K562 (cell line): ENCODE data around the gene CLEC10A. TPM values are rescaled to one million over a fixed set of nuclear protein-coding genes. Genes with fewer than 3 reads are reported as not detected.
"Not testable (repeated sequence)": the region's sequence is repeated elsewhere in the genome, so short reads cannot be mapped to it uniquely, and the experiment has no call there.

Experiments used
- ATAC-seq: fragments of 200-7000 bp; cut with Tn5 transposase; 3 replicates; pipeline ENCODE4 v1.9.1; 2020; ENCODE audit warnings: moderate library complexity
- BruUV-seq: library from RNA; stranded (reverse); fragments of 400-500 nt; replicated peaks from 2 replicates; lab custom pipeline; 2021; lab: Mats Ljungman, UMichigan
- CTCF ChIA-PET: fragments of 300-600 bp; formaldehyde crosslinking; extraction: SDS; loops from one replicate; lab custom pipeline; 2021; ENCODE audit warnings: low intra/inter-chr PET ratio; lab: Yijun Ruan, JAX
- POLR2A ChIA-PET: fragments of 300-600, 350-650 bp; sonication (Branson Sonifier 250); formaldehyde crosslinking; extraction: SDS; loops from one replicate; lab custom pipeline; 2021; ENCODE audit warnings: antibody characterized with exemption, inconsistent platforms; lab: Yijun Ruan, JAX
- DNase-seq, 4 experiments: peaks; one replicate each; pipeline versions ENCODE4 v3.0.0 to v3.0.0-alpha.2; 2011 to 2018; ENCODE audit warnings: low spot score in 3 of 4, mixed read lengths in 3 of 4; ENCODE audit errors: extremely low read depth in 1 of 4
- FAIRE-seq: peaks from 2 replicates; lab custom pipeline; 2011; peaks lifted over from hg19 to GRCh38; lab: Jason Lieb, UNC
- H2AFZ ChIP-seq: 2 replicates; pipeline ENCODE4 v1.6.0; 2011; ENCODE audit warnings: low read depth, low read length, control low read depth, inconsistent platforms
- H3K27ac ChIP-seq: fragments of 200-600 bp; 3 replicates; pipeline ENCODE4 v1.8.0; 2011; ENCODE audit warnings: low read depth, mild to moderate bottlenecking, control low read depth, inconsistent platforms, low read length, moderate library complexity, mixed read lengths; ENCODE audit errors: extremely low read depth
- H3K27me3 ChIP-seq, 2 experiments: fragments of 300-600 bp in 1 of 2; 2 replicates in 1 of 2; 3 replicates in 1 of 2; pipeline versions ENCODE4 v1.6.0 to v1.8.0; 2011; ENCODE audit warnings: inconsistent platforms in 2 of 2, low read length in 2 of 2, mild to moderate bottlenecking in 1 of 2, mixed read lengths in 1 of 2, moderate library complexity in 1 of 2; ENCODE audit not compliant: control insufficient read depth in 2 of 2, insufficient read depth in 2 of 2
- H3K36me3 ChIP-seq: fragments of 300-600 bp; 3 replicates; pipeline ENCODE4 v1.8.0; 2011; ENCODE audit warnings: mild to moderate bottlenecking, low read length, inconsistent platforms; ENCODE audit not compliant: control insufficient read depth, insufficient read depth
- H3K4me1 ChIP-seq, 2 experiments: fragments of 200-600 bp in 1 of 2; replicated peaks in 1 of 2; 2 replicates in 1 of 2; 3 replicates in 1 of 2; pipeline versions ENCODE4 v1.5.1 to v1.8.0; 2011; ENCODE audit warnings: inconsistent platforms in 2 of 2, low read length in 2 of 2, mild to moderate bottlenecking in 1 of 2, mixed read lengths in 1 of 2, moderate library complexity in 1 of 2; ENCODE audit not compliant: control insufficient read depth in 2 of 2, insufficient read depth in 2 of 2
- H3K4me2 ChIP-seq: 2 replicates; pipeline ENCODE4 v1.6.1; 2011; ENCODE audit warnings: low read length, control low read depth, inconsistent platforms, mixed read lengths; ENCODE audit not compliant: insufficient read depth
- H3K4me3 ChIP-seq: fragments of 200-600 bp; sonication (generic), shearing (Covaris generic); 2 replicates; pipeline ENCODE4 v1.5.1; 2016; ENCODE audit warnings: control low read depth, inconsistent platforms
- H3K79me2 ChIP-seq: fragments of 200-600 bp; 3 replicates; pipeline ENCODE4 v1.8.0; 2011; ENCODE audit warnings: low read length, inconsistent platforms; ENCODE audit not compliant: control insufficient read depth, insufficient read depth
- H3K9ac ChIP-seq, 2 experiments: 2 replicates each; pipeline versions ENCODE4 v1.6.0 to v1.6.1; 2011; ENCODE audit warnings: low read depth in 2 of 2, low read length in 2 of 2, control low read depth in 1 of 2, inconsistent platforms in 1 of 2, mild to moderate bottlenecking in 1 of 2, mixed read lengths in 1 of 2; ENCODE audit not compliant: insufficient read depth in 1 of 2
- H3K9me1 ChIP-seq: one replicate; pipeline ENCODE4 v1.6.0; 2011; ENCODE audit warnings: inconsistent platforms, mild to moderate bottlenecking, low read length, moderate library complexity; ENCODE audit not compliant: control insufficient read depth, insufficient read depth
- H3K9me3 ChIP-seq: replicated peaks from 2 replicates; pipeline ENCODE4 v1.5.1; 2011; ENCODE audit warnings: low read depth, low read length, inconsistent platforms; ENCODE audit not compliant: control insufficient read depth, insufficient read depth
- H4K20me1 ChIP-seq: replicated peaks from 2 replicates; pipeline ENCODE4 v1.6.1; 2011; ENCODE audit warnings: low read length, inconsistent platforms, mixed read lengths; ENCODE audit not compliant: control insufficient read depth, insufficient read depth
- CC2D1A ChIP-seq: fragments of 450-650 bp; IDR thresholded peaks from 2 replicates; pipeline ENCODE4 v1.6.1; 2017; ENCODE audit warnings: mild to moderate bottlenecking
- PPARD ChIP-seq: fragments of 250-450 bp; sonication (Bioruptor Pico); IDR thresholded peaks from 2 replicates; pipeline ENCODE4 v1.8.0; 2022; ENCODE audit warnings: inconsistent platforms, mild to moderate bottlenecking, moderate library complexity
- WGBS: fragments of 100-300 bp; shearing (Covaris generic); methylation state at CpG from one replicate; pipeline ENCODE4 v1.1.6; 2016; ENCODE audit warnings: low coverage, mixed read lengths; ENCODE audit not compliant: insufficient coverage; ENCODE audit errors: missing lambda C conversion rate; 5-methylcytosine and 5-hydroxymethylcytosine counted together
- in situ Hi-C: fragments of 300-500 bp; cut with MboI; formaldehyde crosslinking; loops from 4 replicates; pipeline ENCODE4 v1.15.0; 2018; ENCODE audit warnings: inconsistent platforms, mixed read lengths
- intact Hi-C: fragments of 100-400 bp; cut with micrococcal nuclease; formaldehyde crosslinking; loops from 2 replicates; pipeline ENCODE4 v1.14.2; 2022
- polyA plus RNA-seq, 8 experiments: library from polyadenylated mRNA; depleted of rRNA in 4 of 8; stranded (reverse) in 5 of 8; unstranded in 3 of 8; fragments of >200 nt; fragmentation: Nextera tagmentation in 2 of 8; fragmentation: Illumina TruSeq in 1 of 8; extraction: Ambion mirVana in 2 of 8; extraction: Trizol in 1 of 8; gene quantifications; 2 replicates each; pipeline versions ENCODE4 v1.2.1 to v1.2.3, GENCODE V29; 2011 to 2014; ENCODE audit warnings: inconsistent platforms in 1 of 8, missing spikeins in 1 of 8
- total RNA-seq, 7 experiments: library from RNA; depleted of rRNA in 6 of 7; stranded (reverse); fragments of >200 nt in 6 of 7; fragmentation: Illumina TruSeq in 2 of 7; extraction: Trizol in 2 of 7; gene quantifications; 2 replicates each; pipeline versions ENCODE4 v1.2.1 to v1.2.3, GENCODE V29; 2011 to 2021; ENCODE audit warnings: low replicate concordance in 1 of 7

Gene CLEC10A
- total and polyA plus RNA-seq, 9 of the 15 experiments (the other 6 are each of a cell fraction or from before 2014, with no cell fraction given), result 0.04 to 0.11 (median 0.05) TPM; not detected in 6

GRCh38 chr17:7050583-7050982, 29.5 kb downstream of the CLEC10A start:
- BruUV-seq, H3K9me1 ChIP-seq, H3K4me2 ChIP-seq, H4K20me1 ChIP-seq, H3K4me1 ChIP-seq, H3K79me2 ChIP-seq, DNase-seq, H2AFZ ChIP-seq, H3K4me3 ChIP-seq, H3K27ac ChIP-seq, FAIRE-seq, POLR2A ChIA-PET, H3K9me3 ChIP-seq, H3K9ac ChIP-seq, H3K36me3 ChIP-seq, ATAC-seq, CTCF ChIA-PET: not testable (repeated sequence)
- 22% methylated on average over 6 of the region's 9 CpGs for WGBS
- intact Hi-C loops, result loop anchor here (5.0 kb wide), 1 partner anchor 247 kb away; no protein-coding TSS in a partner anchor
- H3K27me3 ChIP-seq, result peaks cover 4 to 22% of the 10 kb centered on the region in 2 experiments
- in situ Hi-C loops, result loop anchor here (5.0 kb wide), 1 partner anchor 82 kb away; no protein-coding TSS in a partner anchor

GRCh38 chr17:7048968-7049367, 31.1 kb downstream of the CLEC10A start:
- H3K4me2 ChIP-seq, result no peak overlapping the region
- no peaks in the 10 kb centered on the region for H3K9me3 ChIP-seq
- ATAC-seq (no peak), DNase-seq (no peak), FAIRE-seq (no peak)
- H3K27ac ChIP-seq, result no peak overlapping the region
- no peaks in the 10 kb centered on the region for H3K36me3 ChIP-seq
- ChIA-PET POLR2A (interaction anchor here (1.0 kb wide), 1 partner anchor 13 kb away, joined by 3 read pairs; the partner anchor contains the start of gene SLC16A13), CTCF (no interaction called here)
- H2AFZ ChIP-seq, result no peak overlapping the region
- no peak for TF ChIP-seq CC2D1A
- TF ChIP-seq PPARD, result no peak
- peaks cover 4 to 17% of the 10 kb centered on the region in 2 experiments; a peak in 4 of 5 replicates for H3K27me3 ChIP-seq
- intact Hi-C loops (no loop called here), in situ Hi-C loops (loop anchor here (10.0 to 25.0 kb wide), 2 partner anchors 286 to 513 kb away; partner anchors contain the start of genes ACAP1, SENP3 and TNFSF13)
- H3K9ac ChIP-seq, result no peak overlapping the region
- no peaks in the 10 kb centered on the region for H3K9me1 ChIP-seq
- peaks cover 0 to 2% of the 10 kb centered on the region in 2 experiments; a peak in 4 of 5 replicates for H3K4me1 ChIP-seq
- H3K79me2 ChIP-seq, result no peaks in the 10 kb centered on the region
- no peaks in the 10 kb centered on the region for H4K20me1 ChIP-seq
- no TSS peak for BruUV-seq
- no peak overlapping the region for H3K4me3 ChIP-seq
- WGBS, result 14% methylated on average over 6 of the region's 6 CpGs
